Thymus (tissue), 11 donors: ENCODE results near the gene MMEL1. TPM values are rescaled to one million over a fixed set of nuclear protein-coding genes. Genes with fewer than 3 reads are reported as not detected.

ENCODE experiments used
- DNase-seq, 9 donors: peaks; one replicate each; pipeline ENCODE4 v3.0.0-alpha.2; 2013; ENCODE audit warnings: low spot score in 9 of 9, low read depth in 6 of 9, missing footprints in 1 of 9
- H3K27ac ChIP-seq, 2 donors: one replicate each; pipeline ENCODE4 v1.5.1; 2013; ENCODE audit warnings: control low read depth in 1 of 2, low read depth in 1 of 2, low read length in 1 of 2, mild to moderate bottlenecking in 1 of 2, moderate library complexity in 1 of 2
- H3K27me3 ChIP-seq, 2 donors: one replicate each; pipeline ENCODE4 v1.5.1; 2013; ENCODE audit warnings: low read length in 1 of 2; ENCODE audit not compliant: control insufficient read depth in 2 of 2, insufficient read depth in 1 of 2
- H3K36me3 ChIP-seq, 2 donors: one replicate each; pipeline ENCODE4 v1.5.1; 2013; ENCODE audit warnings: low read length in 1 of 2, mild to moderate bottlenecking in 1 of 2, moderate library complexity in 1 of 2; ENCODE audit not compliant: control insufficient read depth in 2 of 2, insufficient read depth in 2 of 2
- H3K4me1 ChIP-seq, 2 donors: one replicate each; pipeline ENCODE4 v1.5.1; 2013; ENCODE audit warnings: low read length in 2 of 2; ENCODE audit not compliant: control insufficient read depth in 2 of 2, insufficient read depth in 2 of 2
- H3K4me3 ChIP-seq, 2 donors: one replicate each; pipeline ENCODE4 v1.5.1; 2013; ENCODE audit warnings: low read length in 2 of 2, control low read depth in 1 of 2, mild to moderate bottlenecking in 1 of 2
- H3K9me3 ChIP-seq, 2 donors: one replicate each; pipeline ENCODE4 v1.5.1; 2013; ENCODE audit warnings: low read length in 1 of 2, mild to moderate bottlenecking in 1 of 2; ENCODE audit not compliant: control insufficient read depth in 2 of 2, insufficient read depth in 1 of 2
- WGBS: extraction: QIAGEN DNeasy Blood & Tissue Kit; methylation state at CpG from one replicate; pipeline ENCODE4 v1.1.7; 2013; 5-methylcytosine and 5-hydroxymethylcytosine counted together
- polyA plus RNA-seq: library from polyadenylated mRNA; stranded (reverse); fragments of 200-250 nt; gene quantifications from one replicate; pipeline ENCODE4 v1.2.3, GENCODE V29; 2013
- total RNA-seq: library from RNA; stranded (reverse); fragments of 120-200 nt; gene quantifications from one replicate; pipeline ENCODE4 v1.2.4, GENCODE V29; 2013
- donor health status: healthy.

The MMEL1 gene
- total and polyA plus RNA-seq, 2 donors = 0.33 to 1.8 TPM

DNA sequence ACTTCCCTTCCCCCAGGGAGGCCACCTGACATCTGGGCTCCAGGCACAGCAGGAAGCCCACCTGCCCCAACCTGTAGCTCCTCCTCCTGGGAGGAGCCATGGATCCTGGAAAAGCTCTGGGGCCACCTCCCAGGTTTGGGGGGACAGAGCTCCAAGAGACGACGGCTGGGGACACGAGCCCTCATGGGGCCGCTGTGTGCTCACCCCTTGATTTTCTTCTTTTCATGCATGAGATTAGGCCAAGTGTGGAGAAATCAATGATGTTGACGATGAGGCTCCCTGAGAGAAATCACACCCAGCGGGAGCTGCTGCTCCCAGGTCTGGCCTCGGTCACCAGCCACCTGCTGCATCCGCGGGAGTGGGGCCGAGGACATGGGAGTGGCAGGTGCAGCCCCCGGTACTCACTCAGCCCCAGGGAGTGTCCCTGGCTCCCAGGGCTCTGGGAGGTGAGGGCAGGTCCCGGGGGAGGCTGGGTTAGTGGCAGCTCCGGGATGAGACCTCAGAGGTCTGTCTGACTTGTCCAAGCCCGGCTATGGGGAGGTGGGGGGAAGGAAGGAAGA is 67.9 kb downstream of the MMEL1 start:
- Histone ChIP-seq H3K9me3 (no peaks in the 10 kb centered on the region), H3K4me3 (no peak overlapping the region), H3K27ac (no peak overlapping the region), H3K27me3 (no peaks in the 10 kb centered on the region), H3K4me1 (no peaks in the 10 kb centered on the region), H3K36me3 (peaks cover 9 to 26% of the 10 kb centered on the region in 2 donors)
- WGBS = 76% methylated on average over 14 of the region's 14 CpGs
- no peak for DNase-seq

DNA sequence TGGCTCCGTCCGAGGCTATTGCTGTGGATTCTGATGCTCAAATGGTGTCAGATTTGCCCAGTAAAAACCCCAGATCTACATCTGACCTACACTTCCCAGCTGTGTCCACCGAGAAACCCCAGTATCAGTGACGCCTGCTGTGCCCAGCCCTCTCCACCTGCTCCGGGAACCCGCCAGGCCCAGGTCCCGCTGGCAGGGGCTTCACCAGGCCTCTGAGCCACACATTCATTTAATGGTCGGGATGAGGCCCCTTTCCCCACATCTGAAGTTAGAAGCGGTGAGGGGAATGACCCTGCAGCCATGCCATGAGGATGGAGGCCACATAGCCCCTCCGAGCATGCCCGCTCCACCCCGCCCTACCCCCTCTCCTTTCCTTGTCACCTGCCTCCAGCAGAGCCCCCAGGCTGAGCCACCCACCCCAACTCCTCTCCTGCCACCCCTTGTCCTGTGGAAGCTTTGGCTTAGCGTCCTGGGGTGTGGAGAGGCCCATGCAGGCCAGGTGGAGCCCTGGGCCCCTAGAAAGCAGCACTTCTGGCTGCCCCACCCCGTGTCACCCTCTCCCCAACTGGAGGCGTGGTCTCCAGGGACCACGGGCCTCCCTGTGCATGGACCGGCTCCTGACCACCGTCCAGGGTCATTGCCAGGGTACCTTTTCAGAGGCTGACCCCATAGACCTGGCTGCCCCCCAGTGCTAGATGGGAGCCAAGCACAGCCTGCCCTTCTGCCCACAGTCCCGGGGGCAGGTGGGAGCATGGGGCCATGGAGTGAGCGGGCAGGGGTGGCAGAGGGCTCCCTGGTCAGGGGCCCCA is 68.6 kb downstream of the MMEL1 start:
- Histone ChIP-seq H3K4me1 (no peaks in the 10 kb centered on the region), H3K36me3 (peaks cover 9 to 33% of the 10 kb centered on the region in 2 donors), H3K9me3 (no peaks in the 10 kb centered on the region), H3K27me3 (no peaks in the 10 kb centered on the region), H3K4me3 (no peak overlapping the region), H3K27ac (no peak overlapping the region)
- 92% methylated on average over 20 of the region's 20 CpGs for WGBS
- no peak for DNase-seq

DNA sequence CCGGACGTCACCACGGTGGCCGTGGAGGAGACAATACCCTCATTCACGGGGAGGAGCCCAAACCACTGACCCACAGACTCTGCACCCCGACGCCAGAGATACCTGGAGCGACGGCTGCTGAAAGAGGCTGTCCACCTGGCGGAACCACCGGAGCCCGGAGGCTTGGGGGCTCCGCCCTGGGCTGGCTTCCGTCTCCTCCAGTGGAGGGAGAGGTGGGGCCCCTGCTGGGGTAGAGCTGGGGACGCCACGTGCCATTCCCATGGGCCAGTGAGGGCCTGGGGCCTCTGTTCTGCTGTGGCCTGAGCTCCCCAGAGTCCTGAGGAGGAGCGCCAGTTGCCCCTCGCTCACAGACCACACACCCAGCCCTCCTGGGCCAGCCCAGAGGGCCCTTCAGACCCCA is 69.6 kb downstream of the MMEL1 start:
- 96% methylated on average over 18 of the region's 18 CpGs for WGBS
- peaks cover 9 to 43% of the 10 kb centered on the region in 2 donors for H3K36me3 ChIP-seq

DNA sequence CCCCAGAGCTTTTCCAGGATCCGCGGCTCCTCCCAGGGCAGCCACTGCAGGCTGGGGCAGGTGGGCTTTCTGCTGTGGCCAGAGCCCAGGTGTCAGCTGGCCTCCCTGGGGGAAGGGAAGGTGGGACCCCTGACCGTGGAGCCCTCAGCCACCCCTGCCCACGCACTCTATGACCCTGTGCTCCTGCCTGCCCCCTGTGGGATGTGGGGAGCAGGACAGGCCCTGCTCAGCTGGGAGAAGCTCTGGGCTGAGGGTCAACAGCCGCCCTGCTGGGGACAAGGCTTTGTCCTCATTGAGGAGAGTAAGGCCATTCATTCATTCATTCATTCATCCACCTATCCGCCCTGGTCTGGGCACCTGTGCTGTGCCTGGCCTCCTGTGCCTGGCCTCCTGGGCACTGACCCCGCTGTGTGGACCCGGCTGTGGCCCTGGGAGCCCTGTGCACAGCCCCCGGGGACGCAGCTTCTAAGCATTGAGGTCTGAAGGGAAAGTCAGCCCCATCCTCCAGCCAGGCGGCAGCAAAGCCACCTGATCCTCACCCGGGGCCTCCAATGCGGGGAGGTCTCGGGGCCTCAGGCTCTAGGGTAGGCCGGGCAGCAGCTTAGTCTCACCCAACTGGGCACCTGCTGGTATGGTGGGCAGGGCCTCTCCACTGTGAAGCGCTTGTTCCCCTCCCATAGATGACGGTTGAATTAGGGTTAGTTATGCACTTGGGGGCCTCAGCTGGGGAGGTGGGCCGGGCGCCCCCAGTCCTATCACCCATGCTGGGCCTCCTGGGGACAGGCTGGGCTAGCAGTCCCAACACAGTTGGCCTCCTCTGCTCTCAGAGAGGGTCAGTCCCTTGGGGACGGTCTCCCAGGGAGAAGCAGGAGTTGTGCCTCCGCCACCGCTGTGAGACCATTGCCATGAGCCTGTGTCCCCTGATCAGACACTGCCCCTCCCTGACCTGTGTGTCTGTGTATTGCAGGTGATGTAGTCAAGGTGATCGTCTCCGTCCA is 70.6 kb downstream of the MMEL1 start:
- no peak overlapping the region for H3K27ac ChIP-seq
- H3K4me3 ChIP-seq = no peak overlapping the region
- H3K27me3 ChIP-seq = no peaks in the 10 kb centered on the region
- peaks cover 9 to 49% of the 10 kb centered on the region in 2 donors for H3K36me3 ChIP-seq
- no peak for DNase-seq
- H3K4me1 ChIP-seq = peaks cover under 1 to 5% of the 10 kb centered on the region in 2 donors
- WGBS = 97% methylated on average over 24 of the region's 24 CpGs
- no peaks in the 10 kb centered on the region for H3K9me3 ChIP-seq

More for the DNA sequence above, 69.6 kb downstream of the MMEL1 start:
- no peak for DNase-seq
- H3K9me3 ChIP-seq = no peaks in the 10 kb centered on the region
- H3K27ac ChIP-seq = no peak overlapping the region
- H3K4me1 ChIP-seq = no peaks in the 10 kb centered on the region
- H3K4me3 ChIP-seq = no peak overlapping the region
- H3K27me3 ChIP-seq = no peaks in the 10 kb centered on the region

DNA sequence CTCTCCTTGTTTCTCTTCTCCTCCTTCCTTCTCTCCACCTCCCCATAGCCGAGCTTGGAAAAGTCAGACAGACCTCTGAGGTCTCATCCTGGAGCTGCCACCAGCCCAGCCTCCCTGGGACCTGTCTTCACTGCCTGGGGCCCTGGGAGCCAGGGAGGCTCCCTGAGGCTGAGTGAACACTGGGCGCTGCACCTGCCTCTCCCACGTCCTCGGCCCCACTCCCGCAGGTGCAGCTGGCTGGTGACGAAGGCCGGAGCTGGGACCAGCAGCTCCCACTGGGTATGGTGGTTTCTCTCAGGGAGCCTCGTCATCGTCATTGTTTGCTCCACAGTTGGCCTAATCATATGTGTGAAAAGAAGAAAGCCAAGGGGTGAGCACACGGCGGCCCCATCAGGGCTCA is 71.4 kb downstream of the MMEL1 start:
- no peak overlapping the region for H3K4me3 ChIP-seq
- 94% methylated on average over 11 of the region's 11 CpGs for WGBS
- H3K27me3 ChIP-seq = no peaks in the 10 kb centered on the region
- no peak for DNase-seq
- peaks cover 8 to 9% of the 10 kb centered on the region in 2 donors for H3K4me1 ChIP-seq
- no peak overlapping the region for H3K27ac ChIP-seq
- H3K36me3 ChIP-seq = peaks cover 9 to 49% of the 10 kb centered on the region in 2 donors
- H3K9me3 ChIP-seq = no peaks in the 10 kb centered on the region

DNA sequence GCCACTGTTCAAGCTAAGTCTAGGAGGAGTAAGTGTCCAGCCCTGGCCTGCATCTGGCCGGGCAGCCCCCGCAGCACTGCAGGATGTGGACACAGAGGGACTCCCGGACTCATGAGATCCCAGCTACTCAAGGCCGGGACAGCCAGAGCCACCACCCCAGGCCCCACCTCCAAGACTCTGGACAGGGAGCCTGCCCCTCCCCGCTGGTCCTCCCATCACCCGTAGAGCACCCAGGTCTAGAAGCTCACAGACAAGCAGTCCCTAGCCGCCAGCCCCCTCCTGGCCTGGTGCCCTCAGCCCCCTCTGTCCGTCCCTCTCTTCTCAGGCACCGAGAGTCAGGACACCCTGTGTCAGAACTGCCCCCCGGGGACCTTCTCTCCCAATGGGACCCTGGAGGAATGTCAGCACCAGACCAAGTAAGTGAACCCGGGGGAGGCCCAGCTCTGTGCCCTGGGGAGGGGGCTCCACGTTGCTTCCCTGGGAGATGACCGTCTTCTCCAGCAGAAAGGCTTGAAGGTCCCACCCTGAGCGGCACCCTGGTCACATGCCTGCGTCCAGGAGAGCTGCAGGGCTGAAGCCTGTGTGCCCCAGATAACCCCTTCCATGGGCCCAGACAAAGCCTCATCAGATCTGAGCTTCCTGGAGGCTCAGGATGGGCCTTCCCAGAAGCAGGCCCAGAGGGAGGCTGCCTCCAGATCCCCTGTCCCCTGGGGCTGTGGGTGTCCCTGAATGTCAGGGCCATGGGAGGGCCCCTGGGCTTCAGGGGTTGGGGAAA is 72.3 kb downstream of the MMEL1 start:
- 98% methylated on average over 15 of the region's 15 CpGs for WGBS
- no peak overlapping the region for H3K27ac ChIP-seq

DNA sequence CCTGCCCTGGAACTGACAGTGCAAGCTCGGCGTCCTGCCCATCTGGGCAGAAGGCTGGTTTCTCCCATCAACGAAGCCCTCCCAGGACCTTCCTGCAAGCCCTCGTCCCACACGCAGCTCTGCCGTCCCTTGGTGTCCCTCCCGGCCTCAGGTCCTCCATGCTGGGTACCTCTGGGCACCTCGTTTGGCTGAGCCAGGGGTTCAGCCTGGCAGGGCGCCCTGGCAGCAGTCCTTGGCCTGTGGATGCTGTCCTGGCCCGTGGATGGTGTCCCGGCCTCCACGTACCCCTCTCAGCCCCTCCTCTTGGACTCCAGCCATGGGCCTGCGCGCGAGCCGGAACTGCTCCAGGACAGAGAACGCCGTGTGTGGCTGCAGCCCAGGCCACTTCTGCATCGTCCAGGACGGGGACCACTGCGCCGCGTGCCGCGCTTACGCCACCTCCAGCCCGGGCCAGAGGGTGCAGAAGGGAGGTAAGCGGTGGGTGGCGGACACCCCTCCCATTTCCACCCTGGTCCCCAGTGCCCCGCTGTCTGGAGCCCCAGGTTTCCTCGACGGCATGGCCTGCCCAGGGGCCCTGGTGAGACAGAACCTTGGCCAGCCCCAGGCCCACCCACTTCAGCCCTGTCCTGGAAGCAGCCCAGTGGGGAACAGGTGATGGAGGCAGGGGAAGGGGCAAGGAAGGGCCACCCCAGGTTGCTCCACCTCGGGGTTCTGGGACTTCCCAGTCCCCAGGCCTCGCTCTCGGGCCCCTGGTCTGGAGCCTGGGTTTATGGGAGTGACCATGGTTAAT is 73.1 kb downstream of the MMEL1 start:
- Histone ChIP-seq H3K4me3 (no peak overlapping the region), H3K9me3 (no peaks in the 10 kb centered on the region), H3K27me3 (no peaks in the 10 kb centered on the region), H3K36me3 (peaks cover 9 to 49% of the 10 kb centered on the region in 2 donors), H3K27ac (no peak overlapping the region), H3K4me1 (peaks cover 10 to 26% of the 10 kb centered on the region in 2 donors)
- 95% methylated on average over 35 of the region's 35 CpGs for WGBS
- DNase-seq = no peak

More for the DNA sequence above, 72.3 kb downstream of the MMEL1 start:
- Histone ChIP-seq H3K27me3 (no peaks in the 10 kb centered on the region), H3K4me3 (no peak overlapping the region), H3K4me1 (peaks cover 9 to 18% of the 10 kb centered on the region in 2 donors), H3K36me3 (peaks cover 9 to 49% of the 10 kb centered on the region in 2 donors), H3K9me3 (no peaks in the 10 kb centered on the region)
- DNase-seq = no peak

DNA sequence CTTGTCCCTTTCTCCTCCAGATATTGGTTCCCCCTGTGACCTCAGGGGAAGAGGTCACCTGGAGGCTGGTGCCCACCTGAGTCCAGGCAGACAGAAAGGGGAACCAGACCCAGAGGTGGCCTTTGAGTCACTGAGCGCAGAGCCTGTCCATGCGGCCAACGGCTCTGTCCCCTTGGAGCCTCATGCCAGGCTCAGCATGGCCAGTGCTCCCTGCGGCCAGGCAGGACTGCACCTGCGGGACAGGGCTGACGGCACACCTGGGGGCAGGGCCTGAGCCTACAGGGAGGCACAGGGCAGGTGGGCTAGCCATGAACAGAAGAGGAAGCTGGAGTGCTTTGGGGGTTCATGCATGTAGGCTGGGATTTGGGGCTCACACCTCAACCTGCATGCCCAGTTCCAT is 74.0 kb downstream of the MMEL1 start:
- H3K27ac ChIP-seq = no peak overlapping the region
- peaks cover 9 to 49% of the 10 kb centered on the region in 2 donors for H3K36me3 ChIP-seq
- 96% methylated on average over 6 of the region's 6 CpGs for WGBS
- no peak for DNase-seq
- H3K27me3 ChIP-seq = no peaks in the 10 kb centered on the region
- no peak overlapping the region for H3K4me3 ChIP-seq
- no peaks in the 10 kb centered on the region for H3K9me3 ChIP-seq
- peaks cover 12 to 34% of the 10 kb centered on the region in 2 donors for H3K4me1 ChIP-seq
